Measurements from ENCODE around the gene COQ7.

Gene COQ7

GRCh38 chr16:19113577-19114358 is 46.4 kb downstream of the COQ7 start, which contains the start of gene ITPRIPL2:
ITPRIPL2 (plus strand) TSS chr16:19113964; CDS start chr16:19114462, 498 bp downstream.
- peak; percentile 96 for DNase-seq (ENCODE audit: low spot score)

GRCh38 chr16:19114359-19115147 is 47.1 kb downstream of the COQ7 start:
- peak; percentile 66 for DNase-seq (ENCODE audit: low spot score)

- no peak for DNase-seq (ENCODE audit: low spot score)
These were observed 48.0 kb downstream of the COQ7 start for GRCh38 chr16:19115148-19116021.

- no peak for DNase-seq (ENCODE audit: low spot score)
These were observed 49.5 kb downstream of the COQ7 start for GRCh38 chr16:19116711-19117449.

- DNase-seq (ENCODE audit: low spot score) = peak; percentile 91
These were observed 51.6 kb downstream of the COQ7 start for GRCh38 chr16:19118938-19119431.

GRCh38 chr16:19119564-19119963 is 52.1 kb downstream of the COQ7 start:
- DNase-seq (ENCODE audit: low spot score) = peak; percentile 78

GRCh38 chr16:19123535-19124178 is 56.2 kb downstream of the COQ7 start:
- DNase-seq (ENCODE audit: low spot score) = no peak

GRCh38 chr16:19126300-19126699 is 58.9 kb downstream of the COQ7 start:
- DNase-seq (ENCODE audit: low spot score) = no peak

GRCh38 chr16:19127205-19127604 is 59.8 kb downstream of the COQ7 start:
- no peak for DNase-seq (ENCODE audit: low spot score)

- no peak for DNase-seq (ENCODE audit: low spot score)
These were observed 60.3 kb downstream of the COQ7 start for GRCh38 chr16:19127674-19128131.

- no peak for DNase-seq (ENCODE audit: low spot score)
These were observed 61.2 kb downstream of the COQ7 start for GRCh38 chr16:19128454-19129200.
